Trophoblast cell (in vitro differentiated cells and primary cell): ENCODE measurements around the gene CAMK4.
A peak's percentile ranks its signal among the peaks of the same experiment; 100 is the strongest.
"Not testable (repeated sequence)": the region's sequence is repeated elsewhere in the genome, so short reads cannot be mapped to it uniquely, and the experiment has no call there.

Experiments used
- DNase-seq, 2 donors: peaks; one replicate each; pipeline ENCODE4 v3.0.0-alpha.2; 2016
- H2AFZ ChIP-seq: 2 replicates; pipeline ENCODE4 v1.6.1; 2013; ENCODE audit warnings: low read length, moderate library complexity, mild to moderate bottlenecking; ENCODE audit not compliant: insufficient read depth, poor library complexity
- H2AK5ac ChIP-seq: 2 replicates; pipeline ENCODE4 v1.6.1; 2013; ENCODE audit warnings: mild to moderate bottlenecking, low read length
- H2BK120ac ChIP-seq: 2 replicates; pipeline ENCODE4 v1.6.1; 2013; ENCODE audit warnings: low read length, mild to moderate bottlenecking, moderate library complexity; ENCODE audit not compliant: insufficient read depth, poor library complexity
- H2BK12ac ChIP-seq: 2 replicates; pipeline ENCODE4 v1.6.1; 2013; ENCODE audit warnings: mild to moderate bottlenecking, low read length, moderate library complexity
- H2BK5ac ChIP-seq: 2 replicates; pipeline ENCODE4 v1.6.1; 2013; ENCODE audit warnings: low read length, low read depth, moderate library complexity, mild to moderate bottlenecking; ENCODE audit not compliant: poor library complexity
- H3K14ac ChIP-seq: 2 replicates; pipeline ENCODE4 v1.6.1; 2013; ENCODE audit warnings: mild to moderate bottlenecking, low read length
- H3K18ac ChIP-seq: 2 replicates; pipeline ENCODE4 v1.6.1; 2013; ENCODE audit warnings: mild to moderate bottlenecking, low read length
- H3K23ac ChIP-seq: 2 replicates; pipeline ENCODE4 v1.6.1; 2013; ENCODE audit warnings: low read length
- H3K27ac ChIP-seq: 2 replicates; pipeline ENCODE4 v1.5.1; 2013; ENCODE audit warnings: low read depth, mild to moderate bottlenecking, inconsistent platforms, low read length, moderate library complexity
- H3K27me3 ChIP-seq: 2 replicates; pipeline ENCODE4 v1.6.1; 2013; ENCODE audit warnings: inconsistent platforms, mild to moderate bottlenecking, low read length, moderate library complexity; ENCODE audit not compliant: insufficient read depth
- H3K36me3 ChIP-seq, 2 experiments: 1 replicate in 1 of 2; 2 replicates in 1 of 2; pipeline ENCODE4 v1.6.1; 2013; ENCODE audit warnings: low read length in 2 of 2, mild to moderate bottlenecking in 2 of 2, moderate library complexity in 1 of 2; ENCODE audit not compliant: insufficient read depth in 2 of 2, control insufficient read depth in 1 of 2
- H3K4ac ChIP-seq: 2 replicates; pipeline ENCODE4 v1.6.1; 2013; ENCODE audit warnings: low read depth, mild to moderate bottlenecking, low read length, moderate library complexity
- H3K4me1 ChIP-seq, 2 experiments: 1 replicate in 1 of 2; 2 replicates in 1 of 2; pipeline ENCODE4 v1.6.1; 2013; ENCODE audit warnings: low read length in 2 of 2, mild to moderate bottlenecking in 2 of 2, moderate library complexity in 1 of 2; ENCODE audit not compliant: insufficient read depth in 2 of 2, control insufficient read depth in 1 of 2
- H3K4me2 ChIP-seq: 2 replicates; pipeline ENCODE4 v1.6.1; 2013; ENCODE audit warnings: inconsistent platforms, mild to moderate bottlenecking, low read length, moderate library complexity
- H3K4me3 ChIP-seq: 2 replicates; pipeline ENCODE4 v1.5.1; 2013; ENCODE audit warnings: mild to moderate bottlenecking, low read depth, low read length, inconsistent platforms
- H3K79me1 ChIP-seq: one replicate; pipeline ENCODE4 v1.6.1; 2013; ENCODE audit warnings: low read length
- H3K79me2 ChIP-seq: 2 replicates; pipeline ENCODE4 v1.6.1; 2013; ENCODE audit warnings: low read length, mild to moderate bottlenecking; ENCODE audit not compliant: control insufficient read depth, insufficient read depth, poor library complexity
- H3K9ac ChIP-seq: 2 replicates; pipeline ENCODE4 v1.6.1; 2013; ENCODE audit warnings: mild to moderate bottlenecking, low read length
- H3K9me3 ChIP-seq: 2 replicates; pipeline ENCODE4 v1.6.1; 2013; ENCODE audit warnings: low read depth, mild to moderate bottlenecking, control low read depth, inconsistent platforms, low read length; ENCODE audit not compliant: insufficient read depth
- H4K12ac ChIP-seq: 2 replicates; pipeline ENCODE4 v1.6.1; 2013; ENCODE audit warnings: low read depth, mild to moderate bottlenecking, low read length, moderate library complexity
- H4K8ac ChIP-seq: 2 replicates; pipeline ENCODE4 v1.6.1; 2013; ENCODE audit warnings: low read depth, mild to moderate bottlenecking, low read length, moderate library complexity
- H4K91ac ChIP-seq: one replicate; pipeline ENCODE4 v1.6.1; 2013; ENCODE audit warnings: low read depth, mild to moderate bottlenecking, low read length, moderate library complexity
- WGBS: extraction: QIAGEN DNeasy Blood & Tissue Kit; methylation state at CpG from one replicate; pipeline ENCODE4 v1.1.7; 2013; ENCODE audit warnings: missing lambda C conversion rate; ENCODE audit not compliant: insufficient read length, insufficient coverage; ENCODE audit errors: extremely low coverage; 5-methylcytosine and 5-hydroxymethylcytosine counted together

CAMK4 gene

DNA sequence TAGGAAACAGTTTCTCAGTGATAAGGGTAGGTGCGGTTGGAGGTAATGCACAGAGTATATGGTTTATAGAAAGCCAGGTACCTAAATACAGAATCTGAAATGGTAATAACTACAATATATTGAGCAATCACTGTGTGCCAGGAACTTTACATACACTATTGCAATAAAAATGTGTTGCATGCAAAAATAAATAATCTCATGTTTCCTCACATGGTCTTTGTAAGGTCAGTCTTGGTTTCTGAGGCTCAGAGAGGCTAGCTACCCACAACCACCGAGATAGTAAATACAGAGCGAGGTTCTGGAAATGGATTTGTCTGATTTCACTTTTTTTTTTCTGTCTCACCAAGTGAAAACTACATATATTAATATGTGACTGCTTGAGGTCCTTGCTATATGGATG, 128.9 kb downstream of the CAMK4 start:
- Histone ChIP-seq H3K9ac (no peak overlapping the region), H3K9me3 (no peaks in the 10 kb centered on the region), H3K79me1 (no peaks in the 10 kb centered on the region), H3K4me3 (no peak overlapping the region), H3K18ac (no peak overlapping the region), H3K79me2 (no peaks in the 10 kb centered on the region), H2BK120ac (no peak overlapping the region), H3K4me2 (no peak overlapping the region), H3K4me1 (no peaks in the 10 kb centered on the region), H3K27me3 (no peaks in the 10 kb centered on the region), H3K27ac (no peak overlapping the region), H4K12ac (no peak overlapping the region), H2AFZ (no peak overlapping the region), H3K36me3 (no peaks in the 10 kb centered on the region), H4K8ac (no peak overlapping the region), H2AK5ac (no peak overlapping the region), H3K14ac (no peak overlapping the region), H4K91ac (no peak overlapping the region), H3K23ac (no peak overlapping the region), H3K4ac (no peak overlapping the region), H2BK5ac (no peak overlapping the region), H2BK12ac (no peak overlapping the region)
- DNase-seq, result no peak
- WGBS, result no CpG with 5 or more reads among the region's 3 CpGs

DNA sequence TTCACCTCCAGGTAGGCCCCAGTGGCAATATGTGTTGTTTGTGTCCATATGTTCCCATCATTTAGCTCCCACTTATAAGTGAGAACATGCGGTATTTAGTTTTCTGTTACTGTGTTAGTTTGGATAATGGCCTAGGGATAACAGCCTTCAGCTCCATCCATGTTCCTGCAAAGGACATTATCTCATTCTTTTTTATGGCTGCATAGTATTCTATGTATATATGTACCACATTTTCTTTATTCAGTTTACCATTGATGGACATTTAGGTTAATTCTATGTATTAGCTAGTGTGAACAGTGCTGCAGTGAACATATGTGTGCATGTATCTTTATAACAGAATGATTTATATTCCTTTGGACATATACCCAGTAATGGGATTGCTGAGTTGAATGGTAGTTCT, 134.5 kb downstream of the CAMK4 start:
- not testable (repeated sequence) for H3K18ac ChIP-seq, H3K79me1 ChIP-seq, H2BK120ac ChIP-seq, H3K9me3 ChIP-seq, H2BK12ac ChIP-seq, H3K79me2 ChIP-seq, DNase-seq, H3K4me3 ChIP-seq, H3K4me1 ChIP-seq, H3K4me2 ChIP-seq, H3K27me3 ChIP-seq, H3K14ac ChIP-seq, H2AK5ac ChIP-seq, H3K9ac ChIP-seq, H3K36me3 ChIP-seq, H2AFZ ChIP-seq, H4K12ac ChIP-seq, H3K27ac ChIP-seq, H4K8ac ChIP-seq, H2BK5ac ChIP-seq, H3K4ac ChIP-seq, H4K91ac ChIP-seq, H3K23ac ChIP-seq
- WGBS, result no CpG with 5 or more reads among the region's 1 CpG

DNA sequence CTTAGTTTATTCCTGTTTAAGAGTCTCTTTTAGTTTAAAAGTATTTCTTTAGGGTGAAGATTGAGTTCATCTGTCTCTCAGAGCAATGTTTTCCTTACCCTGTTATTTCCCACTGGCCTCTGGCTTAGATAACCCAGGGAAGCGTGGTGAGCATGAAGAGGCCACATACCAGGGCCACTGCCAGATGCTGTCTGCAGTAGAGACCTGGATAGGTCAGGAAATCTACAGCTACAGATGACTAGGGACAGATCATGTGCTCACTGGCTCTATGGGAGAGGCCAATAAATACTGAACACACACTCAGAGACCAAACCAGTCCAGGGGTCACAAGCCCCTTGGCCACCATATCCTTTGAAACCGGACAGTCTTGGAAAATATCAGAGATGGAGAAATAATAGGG, 136.0 kb downstream of the CAMK4 start:
- H3K4ac ChIP-seq, result no peak overlapping the region
- H3K36me3 ChIP-seq, result no peaks in the 10 kb centered on the region

DNA sequence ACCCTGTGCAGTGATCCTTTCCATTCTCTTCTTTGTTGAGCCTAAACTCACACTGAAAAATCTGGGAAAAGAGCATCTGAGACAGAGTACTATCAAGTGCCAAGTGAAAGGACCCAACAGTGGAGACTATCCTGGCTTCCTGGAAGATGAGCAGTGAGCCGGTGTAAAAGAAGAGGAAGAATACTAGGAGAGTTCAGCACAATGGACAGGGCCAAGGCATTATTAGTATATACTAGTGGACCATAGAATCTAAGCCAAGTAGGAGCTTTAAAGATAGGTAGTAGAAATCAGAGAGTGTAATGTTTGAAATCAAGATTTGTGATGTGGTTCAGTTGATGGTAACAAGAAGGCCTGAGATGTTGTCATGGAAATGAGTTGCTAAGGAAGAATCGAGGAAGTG, 140.8 kb downstream of the CAMK4 start:
- Histone ChIP-seq H2AFZ (no peak overlapping the region), H4K8ac (no peak overlapping the region), H3K4ac (no peak overlapping the region), H4K91ac (no peak overlapping the region), H4K12ac (no peak overlapping the region), H2BK5ac (no peak overlapping the region), H3K9me3 (no peaks in the 10 kb centered on the region), H3K36me3 (no peaks in the 10 kb centered on the region), H3K4me2 (no peak overlapping the region), H3K23ac (no peak overlapping the region), H3K14ac (no peak overlapping the region), H2BK120ac (no peak overlapping the region), H2BK12ac (no peak overlapping the region), H2AK5ac (no peak overlapping the region), H3K4me1 (no peaks in the 10 kb centered on the region), H3K27me3 (no peaks in the 10 kb centered on the region), H3K9ac (no peak overlapping the region), H3K79me1 (no peaks in the 10 kb centered on the region), H3K4me3 (no peak overlapping the region), H3K79me2 (no peaks in the 10 kb centered on the region), H3K27ac (no peak overlapping the region), H3K18ac (no peak overlapping the region)
- no CpG with 5 or more reads among the region's 2 CpGs for WGBS
- peak in 1 of 2 donors; percentile 38 for DNase-seq

More for the DNA sequence above, 136.0 kb downstream of the CAMK4 start:
- WGBS, result no CpG with 5 or more reads among the region's 2 CpGs
- Histone ChIP-seq H3K4me3 (no peak overlapping the region), H3K14ac (no peak overlapping the region), H3K4me2 (no peak overlapping the region), H4K12ac (no peak overlapping the region), H2BK120ac (no peak overlapping the region), H3K79me2 (no peaks in the 10 kb centered on the region), H3K9me3 (no peaks in the 10 kb centered on the region), H4K8ac (no peak overlapping the region), H2BK12ac (no peak overlapping the region), H3K9ac (no peak overlapping the region), H3K4me1 (no peaks in the 10 kb centered on the region), H3K23ac (no peak overlapping the region), H4K91ac (no peak overlapping the region), H2BK5ac (no peak overlapping the region), H2AFZ (no peak overlapping the region), H3K18ac (no peak overlapping the region), H3K27me3 (no peaks in the 10 kb centered on the region), H3K79me1 (no peaks in the 10 kb centered on the region), H2AK5ac (no peak overlapping the region), H3K27ac (no peak overlapping the region)
- DNase-seq, result no peak
